ENCODE measurements around the gene BCL11B. TPM values are rescaled to one million over a fixed set of nuclear protein-coding genes. Genes with fewer than 3 reads are reported as not detected.

Gene BCL11B
- total RNA-seq, 2 experiments from 2014 or later = 68.6 to 70.6 TPM

- H3K36me3 Mint-ChIP-seq (ENCODE audit: low read depth) = peaks cover 81% of the 10 kb centered on the region
- H3K4me1 Mint-ChIP-seq (ENCODE audit: low read depth) = peaks cover 83% of the 10 kb centered on the region
- CTCF ChIA-PET = interaction anchor here (1.2 to 20.3 kb wide), 6 partner anchors 10 to 1105 kb away, joined by 3 to 373 read pairs (median 7); partner anchors contain the start of gene BCL11B
- H3K27ac Mint-ChIP-seq = peak overlapping the region; percentile 88
- H3K27me3 Mint-ChIP-seq (ENCODE audit: low read depth) = no peaks in the 10 kb centered on the region
- H3K4me3 Mint-ChIP-seq = peak overlapping the region; percentile 73
- POLR2A ChIA-PET = interaction anchor here (0.6 to 28.3 kb wide), 7 partner anchors 6 to 1099 kb away, joined by 3 to 767 read pairs (median 6); partner anchors contain the start of gene BCL11B
- peak; percentile 27 for ATAC-seq
- H3K9me3 Mint-ChIP-seq (ENCODE audit: insufficient read depth) = no peaks in the 10 kb centered on the region
- DNase-seq = peak; percentile 66
Measured at GRCh38 chr14:99242816-99243721, 28.9 kb downstream of the BCL11B start.

GRCh38 chr14:99242238-99242637 is 29.8 kb downstream of the BCL11B start:
- ChIA-PET POLR2A (interaction anchor here (0.6 to 28.3 kb wide), 8 partner anchors 6 to 1098 kb away, joined by 3 to 767 read pairs (median 5); partner anchors contain the start of gene BCL11B), CTCF (interaction anchor here (1.2 to 20.3 kb wide), 9 partner anchors 9 to 1104 kb away, joined by 3 to 373 read pairs (median 4); partner anchors contain the start of gene BCL11B)
- H3K27me3 Mint-ChIP-seq (ENCODE audit: low read depth) = no peaks in the 10 kb centered on the region
- peak overlapping the region; percentile 73 for H3K4me3 Mint-ChIP-seq
- H3K9me3 Mint-ChIP-seq (ENCODE audit: insufficient read depth) = no peaks in the 10 kb centered on the region
- peaks cover 82% of the 10 kb centered on the region for H3K36me3 Mint-ChIP-seq (ENCODE audit: low read depth)
- DNase-seq = peak; percentile 34
- ATAC-seq = no peak
- H3K4me1 Mint-ChIP-seq (ENCODE audit: low read depth) = peaks cover 83% of the 10 kb centered on the region
- H3K27ac Mint-ChIP-seq = peak overlapping the region; percentile 88

- Mint-ChIP-seq H3K4me3 (peak overlapping the region; percentile 73), H3K36me3 (ENCODE audit: low read depth) (peaks cover 80% of the 10 kb centered on the region), H3K27me3 (ENCODE audit: low read depth) (no peaks in the 10 kb centered on the region), H3K4me1 (ENCODE audit: low read depth) (peaks cover 83% of the 10 kb centered on the region), H3K9me3 (ENCODE audit: insufficient read depth) (no peaks in the 10 kb centered on the region), H3K27ac (peak overlapping the region; percentile 88)
- peak; percentile 60 for DNase-seq
- ChIA-PET POLR2A (interaction anchor here (0.8 to 28.3 kb wide), 6 partner anchors 7 to 26 kb away, joined by 3 to 767 read pairs (median 18); partner anchors contain the start of gene BCL11B), CTCF (interaction anchor here (0.7 to 20.3 kb wide), 11 partner anchors 8 to 1104 kb away, joined by 3 to 373 read pairs (median 4); partner anchors contain the start of gene BCL11B)
- ATAC-seq = peak; percentile 11
Measured at GRCh38 chr14:99241325-99242010, 30.5 kb downstream of the BCL11B start.

- H3K4me1 Mint-ChIP-seq (ENCODE audit: low read depth) = peaks cover 90% of the 10 kb centered on the region
- ATAC-seq (peak; percentile 22), DNase-seq (peak; percentile 53)
- CTCF ChIA-PET = interaction anchor here (0.8 to 20.3 kb wide), 9 partner anchors 8 to 28 kb away, joined by 3 to 373 read pairs (median 4); partner anchors contain the start of gene BCL11B
- no peaks in the 10 kb centered on the region for H3K9me3 Mint-ChIP-seq (ENCODE audit: insufficient read depth)
- no peaks in the 10 kb centered on the region for H3K27me3 Mint-ChIP-seq (ENCODE audit: low read depth)
- H3K4me3 Mint-ChIP-seq = peak overlapping the region; percentile 73
- peak overlapping the region; percentile 88 for H3K27ac Mint-ChIP-seq
- H3K36me3 Mint-ChIP-seq (ENCODE audit: low read depth) = peaks cover 87% of the 10 kb centered on the region
- POLR2A ChIA-PET = interaction anchor here (1.0 to 28.3 kb wide), 5 partner anchors 8 to 25 kb away, joined by 3 to 767 read pairs (median 30); partner anchors contain the start of gene BCL11B
Measured at GRCh38 chr14:99240627-99241324, 31.2 kb downstream of the BCL11B start.

- Mint-ChIP-seq H3K4me3 (peak overlapping the region; percentile 73), H3K36me3 (ENCODE audit: low read depth) (peaks cover 88% of the 10 kb centered on the region), H3K4me1 (ENCODE audit: low read depth) (peaks cover 95% of the 10 kb centered on the region), H3K27ac (peak overlapping the region; percentile 88), H3K9me3 (ENCODE audit: insufficient read depth) (no peaks in the 10 kb centered on the region), H3K27me3 (ENCODE audit: low read depth) (no peaks in the 10 kb centered on the region)
- ChIA-PET CTCF (interaction anchor here (1.0 to 20.3 kb wide), 3 partner anchors 9 to 27 kb away, joined by 4 to 373 read pairs (median 5); partner anchors contain the start of gene BCL11B), POLR2A (interaction anchor here (8.9 to 28.3 kb wide), 2 partner anchors 9 to 26 kb away, joined by 65 to 767 read pairs; partner anchors contain the start of gene BCL11B)
- DNase-seq (no peak), ATAC-seq (no peak)
Measured at GRCh38 chr14:99239661-99240092, 32.3 kb downstream of the BCL11B start.

- CTCF ChIA-PET = interaction anchor here (3.5 to 20.3 kb wide), 2 partner anchors 12 to 28 kb away, joined by 21 to 373 read pairs; partner anchors contain the start of gene BCL11B
- Mint-ChIP-seq H3K27ac (peak overlapping the region; percentile 88), H3K27me3 (ENCODE audit: low read depth) (no peaks in the 10 kb centered on the region), H3K4me1 (ENCODE audit: low read depth) (peaks cover 98% of the 10 kb centered on the region), H3K4me3 (peak overlapping the region; percentile 73), H3K9me3 (ENCODE audit: insufficient read depth) (no peaks in the 10 kb centered on the region), H3K36me3 (ENCODE audit: low read depth) (peaks cover 87% of the 10 kb centered on the region)
- DNase-seq (no peak), ATAC-seq (no peak)
- POLR2A ChIA-PET = interaction anchor here (0.9 to 28.3 kb wide), 3 partner anchors 10 to 28 kb away, joined by 3 to 767 read pairs (median 65); partner anchors contain the start of gene BCL11B
Measured at GRCh38 chr14:99238216-99238615, 33.8 kb downstream of the BCL11B start.

GRCh38 chr14:99237288-99237687 is 34.7 kb downstream of the BCL11B start:
- H3K27me3 Mint-ChIP-seq (ENCODE audit: low read depth) = no peaks in the 10 kb centered on the region
- H3K4me3 Mint-ChIP-seq = peak overlapping the region; percentile 73
- no peak for DNase-seq
- POLR2A ChIA-PET = interaction anchor here (8.9 to 28.3 kb wide), 2 partner anchors 11 to 29 kb away, joined by 65 to 767 read pairs; partner anchors contain the start of gene BCL11B
- peaks cover 98% of the 10 kb centered on the region for H3K4me1 Mint-ChIP-seq (ENCODE audit: low read depth)
- ATAC-seq = peak; percentile 6
- peaks cover 84% of the 10 kb centered on the region for H3K36me3 Mint-ChIP-seq (ENCODE audit: low read depth)
- no peaks in the 10 kb centered on the region for H3K9me3 Mint-ChIP-seq (ENCODE audit: insufficient read depth)
- CTCF ChIA-PET = interaction anchor here (1.0 to 20.3 kb wide), 6 partner anchors 11 to 1098 kb away, joined by 4 to 373 read pairs (median 5); partner anchors contain the start of gene BCL11B
- peak overlapping the region; percentile 88 for H3K27ac Mint-ChIP-seq

- Mint-ChIP-seq H3K4me3 (peak overlapping the region; percentile 73), H3K27me3 (ENCODE audit: low read depth) (no peaks in the 10 kb centered on the region), H3K27ac (peak overlapping the region; percentile 88), H3K36me3 (ENCODE audit: low read depth) (peaks cover 81% of the 10 kb centered on the region), H3K9me3 (ENCODE audit: insufficient read depth) (no peaks in the 10 kb centered on the region), H3K4me1 (ENCODE audit: low read depth) (peaks cover 96% of the 10 kb centered on the region)
- POLR2A ChIA-PET = interaction anchor here (0.7 to 28.3 kb wide), 5 partner anchors 12 to 1067 kb away, joined by 3 to 767 read pairs (median 5); partner anchors contain the start of gene BCL11B
- no peak for ATAC-seq
- no peak for DNase-seq
- CTCF ChIA-PET = interaction anchor here (0.8 to 20.3 kb wide), 9 partner anchors 8 to 1097 kb away, joined by 3 to 373 read pairs (median 4); partner anchors contain the start of gene BCL11B
Measured at GRCh38 chr14:99236386-99237138, 35.4 kb downstream of the BCL11B start.

- POLR2A ChIA-PET = interaction anchor here (0.6 to 28.3 kb wide), 7 partner anchors 9 to 1066 kb away, joined by 3 to 767 read pairs (median 4); partner anchors contain the start of gene BCL11B
- H3K27me3 Mint-ChIP-seq (ENCODE audit: low read depth) = no peaks in the 10 kb centered on the region
- H3K36me3 Mint-ChIP-seq (ENCODE audit: low read depth) = peaks cover 80% of the 10 kb centered on the region
- H3K27ac Mint-ChIP-seq = peak overlapping the region; percentile 88
- CTCF ChIA-PET = interaction anchor here (0.8 to 20.3 kb wide), 7 partner anchors 9 to 1096 kb away, joined by 3 to 373 read pairs (median 5); partner anchors contain the start of gene BCL11B
- ATAC-seq = no peak
- no peaks in the 10 kb centered on the region for H3K9me3 Mint-ChIP-seq (ENCODE audit: insufficient read depth)
- peak overlapping the region; percentile 73 for H3K4me3 Mint-ChIP-seq
- H3K4me1 Mint-ChIP-seq (ENCODE audit: low read depth) = peaks cover 95% of the 10 kb centered on the region
- no peak for DNase-seq
Measured at GRCh38 chr14:99235582-99236320, 36.2 kb downstream of the BCL11B start.
